Measurements from ENCODE around the gene ZNF410. TPM values are rescaled to one million over a fixed set of nuclear protein-coding genes. Genes with fewer than 3 reads are reported as not detected.
A peak's percentile ranks its signal among the peaks of the same experiment; 100 is the strongest.
"Not testable (repeated sequence)": the region's sequence is repeated elsewhere in the genome, so short reads cannot be mapped to it uniquely, and the experiment has no call there.

The ZNF410 gene
- 22.3 TPM for polyA plus RNA-seq (2013, experiment 1 of 2)
- 23.2 TPM for polyA plus RNA-seq (2013, experiment 2 of 2)

GRCh38 chr14:73886449-73887317 is at the start of gene ZNF410:
Gene ZNF410, plus strand, starts transcription at chr14:73886859. Its CDS starts 5,317 bp downstream, at chr14:73892176.
- peak; percentile 81 for DNase-seq (ENCODE audit: low spot score)
- Histone ChIP-seq H3K18ac (ENCODE audit: low read length) (peak within 1 kb of the TSS; percentile 91), H2AFZ (ENCODE audit: low read length) (peak within 1 kb of the TSS; percentile 83), H3K4me1 (ENCODE audit: control insufficient read depth in 2 of 2, insufficient read depth in 1 of 2, low read depth in 1 of 2, low read length in 2 of 2) (peaks cover 0 to 12% of the 10 kb centered on the region in 2 donors), H3K36me3 (replicated peaks in 1 of 2; ENCODE audit: control insufficient read depth in 2 of 2, insufficient read depth in 2 of 2, low read length in 2 of 2) (peaks cover 0 to 13% of the 10 kb centered on the region in 2 donors), H3K4ac (ENCODE audit: low read length) (no peak within 1 kb of the TSS), H2BK120ac (ENCODE audit: low read depth, low read length) (no peak within 1 kb of the TSS), H3K27ac (replicated peaks; ENCODE audit: low read length) (peak within 1 kb of the TSS; percentile 89), H3K27me3 (ENCODE audit: control insufficient read depth in 3 of 3, insufficient read depth in 3 of 3, low read depth in 1 of 3, low read length in 3 of 3) (no peaks in the 10 kb centered on the region), H3K23ac (ENCODE audit: low read depth, low read length, poor library complexity) (peak within 1 kb of the TSS; percentile 46), H3K9me3 (replicated peaks in 1 of 2; ENCODE audit: control insufficient read depth in 2 of 2, insufficient read depth in 1 of 2, low read depth in 1 of 2, low read length in 2 of 2) (no peaks in the 10 kb centered on the region), H4K91ac (ENCODE audit: low read depth, low read length, poor library complexity) (no peak within 1 kb of the TSS), H3K4me3 (ENCODE audit: low read length in 2 of 2) (peak within 1 kb of the TSS; percentile 69 to 91), H3K9ac (ENCODE audit: low read depth, low read length, poor library complexity) (peak within 1 kb of the TSS; percentile 86), H2BK15ac (ENCODE audit: low read length) (no peak within 1 kb of the TSS), H4K8ac (ENCODE audit: low read depth, low read length) (no peak within 1 kb of the TSS), H2BK5ac (ENCODE audit: low read length) (peak within 1 kb of the TSS; percentile 91), H3K79me1 (ENCODE audit: low read depth, low read length) (no peaks in the 10 kb centered on the region), H2AK5ac (ENCODE audit: low read depth, low read length) (peak within 1 kb of the TSS; percentile 80), H3K14ac (ENCODE audit: low read length) (no peak within 1 kb of the TSS), H2BK12ac (ENCODE audit: low read length) (no peak within 1 kb of the TSS), H3K4me2 (ENCODE audit: insufficient read depth, low read length, poor library complexity, severe bottlenecking) (peak within 1 kb of the TSS; percentile 68)
- no CpG with 5 or more reads among the region's 65 CpGs for WGBS, 2 donors (ENCODE audit: extremely low coverage in 2 of 2, insufficient read length in 2 of 2, insufficient replicate concordance in 1 of 2)

DNA sequence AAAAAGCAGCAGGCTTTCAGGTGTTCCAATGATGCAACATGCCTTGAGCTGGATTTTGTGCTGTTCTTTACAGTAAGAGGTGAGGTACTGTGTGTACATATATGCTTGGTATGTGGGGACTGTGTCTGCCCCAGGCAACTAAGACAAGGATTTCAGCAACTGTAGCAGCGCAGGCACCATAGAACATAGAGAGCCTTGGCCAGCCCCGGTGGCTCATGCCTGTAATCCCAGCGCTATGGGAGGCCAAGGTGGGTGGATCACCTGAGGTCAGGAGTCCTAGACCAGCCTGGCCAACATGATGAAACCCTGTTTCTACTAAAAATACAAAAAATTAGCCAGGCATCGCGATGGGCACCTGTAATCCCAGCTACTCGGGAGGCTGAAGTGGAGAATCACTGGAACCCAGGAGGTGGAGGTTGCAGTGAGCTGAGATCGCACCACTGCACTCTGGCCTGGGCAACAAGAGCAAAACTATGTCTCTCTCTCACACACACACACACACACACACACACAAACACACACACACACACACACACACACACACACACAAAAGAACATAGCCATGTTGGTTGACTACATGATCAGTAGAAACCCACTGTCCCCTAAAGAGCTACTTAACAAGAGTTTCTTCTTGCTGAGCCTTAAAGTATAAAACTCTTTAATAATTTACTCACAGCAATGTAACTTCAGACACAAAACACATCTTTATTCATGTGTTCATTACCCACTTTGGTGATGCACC is 48.2 kb upstream of the ZNF410 start:
- H2BK15ac ChIP-seq (ENCODE audit: low read length); H3K4ac ChIP-seq (ENCODE audit: low read length); H2AFZ ChIP-seq (ENCODE audit: low read length); H4K8ac ChIP-seq (ENCODE audit: low read depth, low read length); H3K36me3 ChIP-seq (replicated peaks in 1 of 2; ENCODE audit: control insufficient read depth in 2 of 2, insufficient read depth in 2 of 2, low read length in 2 of 2); H3K14ac ChIP-seq (ENCODE audit: low read length); H3K27ac ChIP-seq (replicated peaks; ENCODE audit: low read length); H2BK120ac ChIP-seq (ENCODE audit: low read depth, low read length); H3K9ac ChIP-seq (ENCODE audit: low read depth, low read length, poor library complexity); H2BK5ac ChIP-seq (ENCODE audit: low read length); H2BK12ac ChIP-seq (ENCODE audit: low read length); H3K4me2 ChIP-seq (ENCODE audit: insufficient read depth, low read length, poor library complexity, severe bottlenecking); H3K79me1 ChIP-seq (ENCODE audit: low read depth, low read length); H2AK5ac ChIP-seq (ENCODE audit: low read depth, low read length); H3K23ac ChIP-seq (ENCODE audit: low read depth, low read length, poor library complexity); H3K27me3 ChIP-seq (ENCODE audit: control insufficient read depth in 3 of 3, insufficient read depth in 3 of 3, low read depth in 1 of 3, low read length in 3 of 3); H4K91ac ChIP-seq (ENCODE audit: low read depth, low read length, poor library complexity); DNase-seq (ENCODE audit: low spot score); H3K18ac ChIP-seq (ENCODE audit: low read length); H3K4me3 ChIP-seq (ENCODE audit: low read length in 2 of 2); H3K9me3 ChIP-seq (replicated peaks in 1 of 2; ENCODE audit: control insufficient read depth in 2 of 2, insufficient read depth in 1 of 2, low read depth in 1 of 2, low read length in 2 of 2): not testable (repeated sequence)
- no CpG with 5 or more reads among the region's 7 CpGs for WGBS, 2 donors (ENCODE audit: extremely low coverage in 2 of 2, insufficient read length in 2 of 2, insufficient replicate concordance in 1 of 2)
- H3K4me1 ChIP-seq (ENCODE audit: control insufficient read depth in 2 of 2, insufficient read depth in 1 of 2, low read depth in 1 of 2, low read length in 2 of 2), result peaks cover 10 to 13% of the 10 kb centered on the region in 2 donors

- no peak overlapping the region for H2AFZ ChIP-seq (ENCODE audit: low read length)
- H3K79me1 ChIP-seq (ENCODE audit: low read depth, low read length), result no peaks in the 10 kb centered on the region
- H3K9me3 ChIP-seq (replicated peaks in 1 of 2; ENCODE audit: control insufficient read depth in 2 of 2, insufficient read depth in 1 of 2, low read depth in 1 of 2, low read length in 2 of 2), result no peaks in the 10 kb centered on the region
- no peak overlapping the region for H2BK15ac ChIP-seq (ENCODE audit: low read length)
- H2BK5ac ChIP-seq (ENCODE audit: low read length), result no peak overlapping the region
- H2BK12ac ChIP-seq (ENCODE audit: low read length), result no peak overlapping the region
- H3K23ac ChIP-seq (ENCODE audit: low read depth, low read length, poor library complexity), result no peak overlapping the region
- no peaks in the 10 kb centered on the region for H3K36me3 ChIP-seq (replicated peaks in 1 of 2; ENCODE audit: control insufficient read depth in 2 of 2, insufficient read depth in 2 of 2, low read length in 2 of 2)
- peaks cover 0 to 3% (median 0%) of the 10 kb centered on the region in 3 experiments for H3K27me3 ChIP-seq (ENCODE audit: control insufficient read depth in 3 of 3, insufficient read depth in 3 of 3, low read depth in 1 of 3, low read length in 3 of 3)
- no peak overlapping the region for H4K8ac ChIP-seq (ENCODE audit: low read depth, low read length)
- H4K91ac ChIP-seq (ENCODE audit: low read depth, low read length, poor library complexity), result no peak overlapping the region
- no peak overlapping the region for H3K4ac ChIP-seq (ENCODE audit: low read length)
- no peak overlapping the region for H3K27ac ChIP-seq (replicated peaks; ENCODE audit: low read length)
- no CpG with 5 or more reads among the region's 1 CpG for WGBS, 2 donors (ENCODE audit: extremely low coverage in 2 of 2, insufficient read length in 2 of 2, insufficient replicate concordance in 1 of 2)
- H3K9ac ChIP-seq (ENCODE audit: low read depth, low read length, poor library complexity), result no peak overlapping the region
- H3K4me2 ChIP-seq (ENCODE audit: insufficient read depth, low read length, poor library complexity, severe bottlenecking), result no peak overlapping the region
- H3K4me3 ChIP-seq (ENCODE audit: low read length in 2 of 2), result no peak overlapping the region
- H2AK5ac ChIP-seq (ENCODE audit: low read depth, low read length), result no peak overlapping the region
- H3K14ac ChIP-seq (ENCODE audit: low read length), result no peak overlapping the region
- no peak for DNase-seq (ENCODE audit: low spot score)
- H2BK120ac ChIP-seq (ENCODE audit: low read depth, low read length), result no peak overlapping the region
- H3K4me1 ChIP-seq (ENCODE audit: control insufficient read depth in 2 of 2, insufficient read depth in 1 of 2, low read depth in 1 of 2, low read length in 2 of 2), result no peaks in the 10 kb centered on the region
- H3K18ac ChIP-seq (ENCODE audit: low read length), result no peak overlapping the region
These were observed 44.5 kb upstream of the ZNF410 start for GRCh38 chr14:73842201-73842600.

GRCh38 chr14:73842851-73843250 is 43.8 kb upstream of the ZNF410 start:
- no peak overlapping the region for H4K91ac ChIP-seq (ENCODE audit: low read depth, low read length, poor library complexity)
- peaks cover 0 to 3% (median 0%) of the 10 kb centered on the region in 3 experiments for H3K27me3 ChIP-seq (ENCODE audit: control insufficient read depth in 3 of 3, insufficient read depth in 3 of 3, low read depth in 1 of 3, low read length in 3 of 3)
- no peak overlapping the region for H2AFZ ChIP-seq (ENCODE audit: low read length)
- H3K4me3 ChIP-seq (ENCODE audit: low read length in 2 of 2), result no peak overlapping the region
- H3K79me1 ChIP-seq (ENCODE audit: low read depth, low read length), result no peaks in the 10 kb centered on the region
- H4K8ac ChIP-seq (ENCODE audit: low read depth, low read length), result no peak overlapping the region
- no peak overlapping the region for H3K27ac ChIP-seq (replicated peaks; ENCODE audit: low read length)
- H2BK120ac ChIP-seq (ENCODE audit: low read depth, low read length), result no peak overlapping the region
- H3K9ac ChIP-seq (ENCODE audit: low read depth, low read length, poor library complexity), result no peak overlapping the region
- H2AK5ac ChIP-seq (ENCODE audit: low read depth, low read length), result no peak overlapping the region
- no peaks in the 10 kb centered on the region for H3K9me3 ChIP-seq (replicated peaks in 1 of 2; ENCODE audit: control insufficient read depth in 2 of 2, insufficient read depth in 1 of 2, low read depth in 1 of 2, low read length in 2 of 2)
- no peak overlapping the region for H3K14ac ChIP-seq (ENCODE audit: low read length)
- no peak for DNase-seq (ENCODE audit: low spot score)
- H3K4me2 ChIP-seq (ENCODE audit: insufficient read depth, low read length, poor library complexity, severe bottlenecking), result no peak overlapping the region
- no CpG with 5 or more reads among the region's 2 CpGs for WGBS, 2 donors (ENCODE audit: extremely low coverage in 2 of 2, insufficient read length in 2 of 2, insufficient replicate concordance in 1 of 2)
- H2BK15ac ChIP-seq (ENCODE audit: low read length), result no peak overlapping the region
- H3K23ac ChIP-seq (ENCODE audit: low read depth, low read length, poor library complexity), result no peak overlapping the region
- no peaks in the 10 kb centered on the region for H3K4me1 ChIP-seq (ENCODE audit: control insufficient read depth in 2 of 2, insufficient read depth in 1 of 2, low read depth in 1 of 2, low read length in 2 of 2)
- H3K36me3 ChIP-seq (replicated peaks in 1 of 2; ENCODE audit: control insufficient read depth in 2 of 2, insufficient read depth in 2 of 2, low read length in 2 of 2), result no peaks in the 10 kb centered on the region
- no peak overlapping the region for H3K4ac ChIP-seq (ENCODE audit: low read length)
- H2BK5ac ChIP-seq (ENCODE audit: low read length), result no peak overlapping the region
- no peak overlapping the region for H2BK12ac ChIP-seq (ENCODE audit: low read length)
- H3K18ac ChIP-seq (ENCODE audit: low read length), result no peak overlapping the region
